IPS-NIHi7 (cell line): ENCODE results near the gene HOXA2.

Source experiments
- DNase-seq: peaks from one replicate; pipeline ENCODE4 v3.0.0; 2012; ENCODE audit warnings: mixed read lengths; ENCODE audit errors: extremely low spot score

Gene HOXA2

GRCh38 chr7:27124902-27125689 lies 22.6 kb upstream of the HOXA2 start:
- DNase-seq: no peak

- DNase-seq: no peak
These were observed 21.8 kb upstream of the HOXA2 start for GRCh38 chr7:27124096-27124901.

GRCh38 chr7:27123477-27124053 lies 21.1 kb upstream of the HOXA2 start:
- no peak for DNase-seq

- no peak for DNase-seq
These were observed 20.6 kb upstream of the HOXA2 start for GRCh38 chr7:27123007-27123476.

GRCh38 chr7:27122077-27122910 lies 19.8 kb upstream of the HOXA2 start:
- no peak for DNase-seq

- no peak for DNase-seq
These were observed 19.2 kb upstream of the HOXA2 start for GRCh38 chr7:27121684-27122076.

GRCh38 chr7:27119412-27119911 lies 17.0 kb upstream of the HOXA2 start:
- no peak for DNase-seq

- DNase-seq: no peak
These were observed 16.1 kb upstream of the HOXA2 start for GRCh38 chr7:27118580-27118979.

GRCh38 chr7:27117887-27118491 lies 15.5 kb upstream of the HOXA2 start:
- no peak for DNase-seq

- DNase-seq: no peak
These were observed 14.7 kb upstream of the HOXA2 start for GRCh38 chr7:27116962-27117886.

- no peak for DNase-seq
These were observed 13.8 kb upstream of the HOXA2 start for GRCh38 chr7:27116031-27116961.

- DNase-seq: no peak
These were observed 12.9 kb upstream of the HOXA2 start for GRCh38 chr7:27115221-27116026.

GRCh38 chr7:27114881-27115220 lies 12.4 kb upstream of the HOXA2 start:
- DNase-seq: no peak

- DNase-seq: no peak
These were observed 11.7 kb upstream of the HOXA2 start for GRCh38 chr7:27113991-27114769.

- no peak for DNase-seq
These were observed 10.8 kb upstream of the HOXA2 start for GRCh38 chr7:27112955-27113949.

GRCh38 chr7:27112361-27112760 lies 9.9 kb upstream of the HOXA2 start:
- DNase-seq: no peak
